ENCODE results near the gene AKR1E2.

AKR1E2 gene

DNA sequence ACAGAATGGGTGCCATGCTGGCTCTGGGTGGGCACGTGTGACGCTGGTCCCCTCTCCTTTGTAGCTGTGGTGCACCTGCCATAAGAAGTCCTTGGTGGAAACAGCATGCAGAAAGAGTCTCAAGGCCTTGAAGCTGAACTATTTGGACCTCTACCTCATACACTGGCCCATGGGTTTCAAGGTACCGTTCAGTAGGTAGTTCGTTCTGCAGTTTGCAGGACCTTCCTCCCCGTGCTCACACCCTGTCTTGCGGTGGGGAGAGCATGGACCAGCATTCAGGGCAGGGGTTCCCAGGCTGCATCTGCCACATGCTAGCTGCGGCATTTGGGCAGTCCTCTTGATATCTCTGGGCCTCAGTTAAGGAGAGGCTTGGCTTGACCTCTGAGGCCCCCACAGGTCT is 7.3 kb downstream of the AKR1E2 start:
- TF ChIP-seq, protein P1, sequence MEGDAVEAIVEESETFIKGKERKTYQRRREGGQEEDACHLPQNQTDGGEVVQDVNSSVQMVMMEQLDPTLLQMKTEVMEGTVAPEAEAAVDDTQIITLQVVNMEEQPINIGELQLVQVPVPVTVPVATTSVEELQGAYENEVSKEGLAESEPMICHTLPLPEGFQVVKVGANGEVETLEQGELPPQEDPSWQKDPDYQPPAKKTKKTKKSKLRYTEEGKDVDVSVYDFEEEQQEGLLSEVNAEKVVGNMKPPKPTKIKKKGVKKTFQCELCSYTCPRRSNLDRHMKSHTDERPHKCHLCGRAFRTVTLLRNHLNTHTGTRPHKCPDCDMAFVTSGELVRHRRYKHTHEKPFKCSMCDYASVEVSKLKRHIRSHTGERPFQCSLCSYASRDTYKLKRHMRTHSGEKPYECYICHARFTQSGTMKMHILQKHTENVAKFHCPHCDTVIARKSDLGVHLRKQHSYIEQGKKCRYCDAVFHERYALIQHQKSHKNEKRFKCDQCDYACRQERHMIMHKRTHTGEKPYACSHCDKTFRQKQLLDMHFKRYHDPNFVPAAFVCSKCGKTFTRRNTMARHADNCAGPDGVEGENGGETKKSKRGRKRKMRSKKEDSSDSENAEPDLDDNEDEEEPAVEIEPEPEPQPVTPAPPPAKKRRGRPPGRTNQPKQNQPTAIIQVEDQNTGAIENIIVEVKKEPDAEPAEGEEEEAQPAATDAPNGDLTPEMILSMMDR (IDR thresholded peaks at IDR 0.05; ENCODE audit: insufficient read depth, missing control alignments): no peak
- FAIRE-seq: no peak
- DNase-seq (ENCODE audit: insufficient read length, low spot score): no peak

DNA sequence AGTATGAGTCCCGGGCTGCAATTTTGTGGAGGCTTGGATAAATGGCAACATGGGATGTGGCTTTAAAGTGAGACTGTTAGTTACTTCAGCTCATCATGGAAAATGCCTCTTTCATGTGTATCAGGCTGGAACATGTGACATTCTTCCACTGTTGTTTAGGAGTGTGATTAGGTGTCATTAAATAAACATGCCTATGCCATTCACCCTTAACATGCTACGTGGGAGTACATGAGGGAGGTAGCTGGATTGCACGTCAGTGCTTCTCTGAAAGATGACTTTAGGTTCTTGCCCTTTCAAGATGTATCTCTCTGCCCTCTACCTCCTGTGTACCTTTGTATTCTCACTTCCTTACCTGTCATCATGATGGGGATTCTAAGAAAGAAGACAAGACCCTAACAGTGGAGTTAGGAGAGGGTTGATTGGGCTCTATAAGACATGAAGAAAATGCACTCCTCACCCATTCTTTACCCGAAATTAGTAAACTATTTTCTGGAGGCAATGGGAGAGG is 8.9 kb downstream of the AKR1E2 start:
- TF ChIP-seq, protein P1 (IDR thresholded peaks at IDR 0.05; ENCODE audit: insufficient read depth, missing control alignments): no peak

DNA sequence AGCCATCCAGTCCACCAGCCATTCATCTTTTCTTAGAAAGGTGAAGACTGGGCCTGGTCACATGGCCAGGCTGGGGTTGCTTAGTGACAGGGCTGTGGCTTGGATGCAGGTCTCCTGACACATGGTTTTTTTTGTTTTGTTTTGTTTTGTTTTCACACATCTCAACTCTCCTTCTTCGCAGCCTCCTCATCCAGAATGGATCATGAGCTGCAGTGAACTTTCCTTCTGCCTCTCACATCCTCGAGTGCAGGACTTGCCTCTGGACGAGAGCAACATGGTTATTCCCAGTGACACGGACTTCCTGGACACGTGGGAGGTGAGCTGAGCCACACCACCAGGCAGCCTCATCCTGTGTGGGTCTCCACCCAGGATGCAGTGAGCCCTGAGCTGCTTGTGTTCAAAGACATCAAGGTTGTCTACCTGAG is 9.5 kb downstream of the AKR1E2 start:
- FAIRE-seq: no peak

More for the DNA sequence above, 8.9 kb downstream of the AKR1E2 start:
- FAIRE-seq (no peak), DNase-seq (ENCODE audit: insufficient read length, low spot score) (no peak)

DNA sequence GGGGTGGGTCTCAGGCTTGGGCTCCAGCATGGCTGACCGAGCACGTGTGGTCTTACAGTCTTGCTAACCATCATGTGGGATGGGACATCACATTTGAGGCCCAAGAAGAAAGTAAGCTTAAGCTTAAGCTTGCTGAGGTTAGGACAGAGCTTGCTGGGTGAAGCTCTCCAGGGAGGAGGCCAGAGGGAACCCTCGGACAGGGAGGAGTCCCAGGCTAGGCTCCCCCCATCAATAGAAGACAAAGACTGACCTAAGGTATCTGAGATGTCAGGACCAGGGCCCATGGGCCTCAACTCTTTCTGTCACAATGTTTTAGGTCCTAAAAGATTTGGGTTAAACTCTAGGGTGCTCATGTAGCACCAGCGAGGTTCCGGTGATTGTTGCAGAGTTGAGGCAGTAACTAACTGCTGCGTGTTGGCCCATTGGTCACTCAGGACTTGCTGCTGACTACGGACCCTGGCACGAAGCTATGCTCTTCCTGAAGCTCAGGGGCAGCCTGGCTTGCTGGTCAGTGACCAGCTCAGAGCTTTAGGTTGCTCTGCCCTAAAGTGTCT is 10.5 kb downstream of the AKR1E2 start:
- TF ChIP-seq, protein P1 (IDR thresholded peaks at IDR 0.05; ENCODE audit: insufficient read depth, missing control alignments): no peak
- DNase-seq (ENCODE audit: insufficient read length, low spot score) (no peak), FAIRE-seq (no peak)

More for the DNA sequence above, 9.5 kb downstream of the AKR1E2 start:
- DNase-seq (ENCODE audit: insufficient read length, low spot score): no peak
- TF ChIP-seq, protein P1 (IDR thresholded peaks at IDR 0.05; ENCODE audit: insufficient read depth, missing control alignments): no peak

DNA sequence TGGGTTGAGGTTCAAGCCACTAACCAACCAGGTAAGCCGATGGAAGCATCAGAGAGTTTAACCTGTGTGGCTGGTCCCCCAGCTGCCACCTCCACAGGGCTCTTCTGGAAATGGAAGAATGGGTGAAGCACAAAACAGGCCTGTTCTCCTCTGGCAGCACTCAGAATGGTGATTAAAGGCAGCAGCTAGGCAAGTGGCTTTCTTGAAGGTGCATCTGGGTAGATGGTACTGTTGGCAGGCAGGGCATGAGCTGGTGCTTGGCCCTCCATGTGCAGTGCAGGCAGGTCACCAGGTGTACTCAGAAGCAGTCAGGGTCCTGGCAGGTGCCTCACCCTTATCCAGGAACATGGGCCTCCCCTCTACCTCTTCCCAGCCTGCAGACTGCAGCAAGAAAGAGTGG is 11.5 kb downstream of the AKR1E2 start:
- FAIRE-seq (no peak), DNase-seq (ENCODE audit: insufficient read length, low spot score) (no peak)
- TF ChIP-seq, protein P1 (IDR thresholded peaks at IDR 0.05; ENCODE audit: insufficient read depth, missing control alignments): no peak

DNA sequence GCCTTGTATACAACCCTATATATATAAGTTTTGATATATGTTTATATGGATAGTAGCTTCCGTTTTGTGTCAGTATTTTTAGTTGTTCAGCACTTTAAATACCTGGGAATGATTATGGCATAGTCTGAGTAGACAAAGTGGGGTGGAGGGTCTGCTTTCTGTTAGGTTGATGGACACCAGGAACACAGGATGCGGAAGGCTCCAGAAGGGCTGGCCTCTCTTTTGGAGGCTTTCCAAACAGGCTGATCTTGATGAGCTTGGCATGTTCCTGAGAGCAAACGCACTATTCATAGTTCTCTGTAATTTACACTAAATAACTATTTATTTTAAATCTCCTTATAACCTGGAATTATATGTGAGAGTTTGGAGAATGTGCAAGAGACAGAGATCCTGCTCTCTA is 12.7 kb downstream of the AKR1E2 start:
- TF ChIP-seq, protein P1 (IDR thresholded peaks at IDR 0.05; ENCODE audit: insufficient read depth, missing control alignments): no peak
- DNase-seq (ENCODE audit: insufficient read length, low spot score) (no peak), FAIRE-seq (no peak)

DNA sequence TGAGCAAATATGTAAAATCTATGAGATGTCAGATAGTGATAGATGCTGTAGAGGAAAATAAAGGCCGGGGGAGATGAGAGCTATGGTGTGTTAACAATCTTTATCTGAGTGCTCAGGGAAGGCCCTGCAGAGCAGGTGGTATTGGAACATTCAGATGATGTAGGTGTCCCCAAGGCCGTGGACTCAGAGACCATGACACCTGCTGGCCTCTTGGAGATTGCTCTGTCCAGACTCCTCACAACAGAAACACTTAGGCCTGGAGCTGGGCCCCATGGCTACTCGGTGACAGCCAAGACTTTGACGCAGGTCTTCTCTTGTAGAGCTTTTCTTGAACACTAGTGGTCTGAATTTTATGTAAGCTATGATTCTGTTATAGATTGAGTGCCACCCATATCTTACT is 13.3 kb downstream of the AKR1E2 start:
- no peak for FAIRE-seq
- TF ChIP-seq, protein P1 (IDR thresholded peaks at IDR 0.05; ENCODE audit: insufficient read depth, missing control alignments): no peak
- no peak for DNase-seq (ENCODE audit: insufficient read length, low spot score)
